Small intestine (tissue), 7 donors: ENCODE data around the gene WBP2NL. TPM values are rescaled to one million over a fixed set of nuclear protein-coding genes. Genes with fewer than 3 reads are reported as not detected.
A peak's percentile ranks its signal among the peaks of the same experiment; 100 is the strongest.

Experiments
- DNase-seq, 2 donors: peaks; one replicate each; pipeline versions ENCODE4 v3.0.0 to v3.0.0-alpha.2; 2013
- FAIRE-seq: peaks from 2 replicates; lab custom pipeline; 2012; peaks lifted over from hg19 to GRCh38; lab: Jason Lieb, UNC
- H3K27ac ChIP-seq, 3 donors: one replicate each; pipeline ENCODE4 v1.5.1; 2013; ENCODE audit warnings: low read length in 2 of 3, mild to moderate bottlenecking in 2 of 3, control low read depth in 1 of 3, inconsistent platforms in 1 of 3, low read depth in 1 of 3, moderate library complexity in 1 of 3
- H3K27me3 ChIP-seq, 3 donors: one replicate each; pipeline ENCODE4 v1.6.1; 2013; ENCODE audit warnings: low read length in 3 of 3, inconsistent platforms in 1 of 3; ENCODE audit not compliant: control insufficient read depth in 3 of 3, insufficient read depth in 3 of 3
- H3K36me3 ChIP-seq, 3 donors: one replicate each; pipeline ENCODE4 v1.6.1; 2013; ENCODE audit warnings: low read length in 3 of 3, inconsistent platforms in 1 of 3, low read depth in 1 of 3, mild to moderate bottlenecking in 1 of 3, moderate library complexity in 1 of 3; ENCODE audit not compliant: control insufficient read depth in 3 of 3, insufficient read depth in 2 of 3
- H3K4me1 ChIP-seq, 3 donors: one replicate each; pipeline ENCODE4 v1.6.1; 2013; ENCODE audit warnings: low read length in 2 of 3, inconsistent platforms in 1 of 3, low read depth in 1 of 3, mild to moderate bottlenecking in 1 of 3, moderate library complexity in 1 of 3; ENCODE audit not compliant: control insufficient read depth in 3 of 3, insufficient read depth in 2 of 3
- H3K4me3 ChIP-seq, 3 donors: one replicate each; pipeline ENCODE4 v1.5.1; 2013; ENCODE audit warnings: low read length in 3 of 3, control low read depth in 1 of 3, inconsistent platforms in 1 of 3, low read depth in 1 of 3, mild to moderate bottlenecking in 1 of 3, moderate library complexity in 1 of 3
- H3K9me3 ChIP-seq, 2 donors: one replicate each; pipeline ENCODE4 v1.6.1; 2013; ENCODE audit warnings: low read depth in 1 of 2, low read length in 1 of 2; ENCODE audit not compliant: control insufficient read depth in 2 of 2, insufficient read depth in 1 of 2
- WGBS, 3 donors: extraction: QIAGEN DNeasy Blood & Tissue Kit; methylation state at CpG; one replicate each; pipeline ENCODE4 v1.1.7; 2013; 5-methylcytosine and 5-hydroxymethylcytosine counted together
- polyA plus RNA-seq, 4 donors: library from polyadenylated mRNA; stranded (reverse) in 3 of 4; unstranded in 1 of 4; fragments of 200-250 nt in 3 of 4; fragments of 120-200 nt in 1 of 4; gene quantifications; one replicate each; pipeline versions ENCODE4 v1.2.1 to v1.2.3, GENCODE V29; 2013
- donor health status: healthy with polysubstance abuse.
- donor health status: control.
- donor health status: control.
- donor health status: Bipolar disorder and iron deficiency.
- donor health status: healthy.

WBP2NL gene
- polyA plus RNA-seq, 4 donors, result 0.52 to 2.2 (median 1.5) TPM

- H3K36me3 ChIP-seq, result no peaks in the 10 kb centered on the region
- no peaks in the 10 kb centered on the region for H3K4me1 ChIP-seq
- H3K9me3 ChIP-seq, result peaks cover 0 to 4% of the 10 kb centered on the region in 2 donors
- no peak overlapping the region for H3K27ac ChIP-seq
- FAIRE-seq (no peak), DNase-seq (no peak)
- 70 to 82% (median 78%) methylated on average over 4 of the region's 4 CpGs for WGBS, 3 donors
- no peak overlapping the region for H3K4me3 ChIP-seq
- H3K27me3 ChIP-seq, result no peaks in the 10 kb centered on the region
These were observed 9.3 kb downstream of the WBP2NL start for GRCh38 chr22:42007922-42008321.

DNA sequence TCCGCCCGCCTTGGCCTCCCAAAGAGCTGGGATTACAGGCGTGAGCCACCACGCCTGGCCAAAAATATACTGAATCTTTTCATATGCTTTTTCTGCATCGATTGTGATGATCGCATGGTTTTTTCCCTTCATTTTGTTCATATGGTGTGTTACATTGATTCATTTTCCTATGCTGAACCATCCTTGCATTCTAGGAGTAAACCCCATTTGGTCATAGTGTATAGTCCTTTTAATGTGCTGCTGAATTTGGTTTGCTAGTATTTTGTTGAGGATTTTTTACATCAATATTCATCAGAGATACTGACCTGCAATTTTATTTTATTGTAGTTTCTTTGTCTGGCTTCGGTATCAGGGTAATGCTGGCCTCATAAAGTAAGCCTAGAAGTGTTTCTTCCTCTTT lies 12.2 kb downstream of the WBP2NL start:
- FAIRE-seq (no peak), DNase-seq (no peak)
- no peaks in the 10 kb centered on the region for H3K36me3 ChIP-seq
- no peaks in the 10 kb centered on the region for H3K4me1 ChIP-seq
- 81 to 98% (median 96%) methylated on average over 7 of the region's 7 CpGs for WGBS, 3 donors
- H3K4me3 ChIP-seq, result no peak overlapping the region
- peaks cover 0 to 2% of the 10 kb centered on the region in 2 donors for H3K9me3 ChIP-seq
- no peak overlapping the region for H3K27ac ChIP-seq
- H3K27me3 ChIP-seq, result no peaks in the 10 kb centered on the region

GRCh38 chr22:42013385-42013784 lies 14.8 kb downstream of the WBP2NL start:
- H3K27me3 ChIP-seq, result no peaks in the 10 kb centered on the region
- 84 to 92% (median 87%) methylated on average over 4 of the region's 4 CpGs for WGBS, 3 donors
- DNase-seq, result no peak
- no peak overlapping the region for H3K4me3 ChIP-seq
- no peaks in the 10 kb centered on the region for H3K36me3 ChIP-seq
- H3K9me3 ChIP-seq, result peaks cover 0 to 2% of the 10 kb centered on the region in 2 donors
- H3K4me1 ChIP-seq, result no peaks in the 10 kb centered on the region
- H3K27ac ChIP-seq, result no peak overlapping the region
- no peak for FAIRE-seq

DNA sequence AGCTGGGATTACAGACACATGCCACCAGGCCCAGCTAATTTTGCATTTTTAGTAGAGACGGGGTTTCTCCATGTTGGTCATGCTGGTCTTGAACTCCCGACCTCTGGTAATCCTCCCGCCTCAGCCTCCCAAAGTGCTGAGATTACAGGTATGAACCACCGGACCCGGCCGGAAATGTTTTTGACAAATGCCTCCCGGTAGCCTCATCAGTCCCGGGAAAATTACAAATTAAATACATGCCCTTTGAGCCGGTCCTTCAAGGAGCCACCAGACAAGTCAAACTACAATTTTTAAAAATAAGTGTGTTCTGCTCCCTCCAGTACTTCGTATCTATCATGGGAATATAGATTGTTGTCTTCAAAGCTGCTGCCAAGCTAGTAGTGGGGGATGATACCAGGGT lies 17.5 kb downstream of the WBP2NL start:
- Histone ChIP-seq H3K9me3 (peaks cover 0 to 2% of the 10 kb centered on the region in 2 donors), H3K4me1 (no peaks in the 10 kb centered on the region), H3K4me3 (no peak overlapping the region), H3K36me3 (no peaks in the 10 kb centered on the region), H3K27me3 (no peaks in the 10 kb centered on the region), H3K27ac (no peak overlapping the region)
- DNase-seq, result no peak
- 78 to 88% (median 78%) methylated on average over 10 of the region's 10 CpGs for WGBS, 3 donors
- no peak for FAIRE-seq

GRCh38 chr22:42018224-42018623 lies 19.6 kb downstream of the WBP2NL start:
- no peak for DNase-seq

DNA sequence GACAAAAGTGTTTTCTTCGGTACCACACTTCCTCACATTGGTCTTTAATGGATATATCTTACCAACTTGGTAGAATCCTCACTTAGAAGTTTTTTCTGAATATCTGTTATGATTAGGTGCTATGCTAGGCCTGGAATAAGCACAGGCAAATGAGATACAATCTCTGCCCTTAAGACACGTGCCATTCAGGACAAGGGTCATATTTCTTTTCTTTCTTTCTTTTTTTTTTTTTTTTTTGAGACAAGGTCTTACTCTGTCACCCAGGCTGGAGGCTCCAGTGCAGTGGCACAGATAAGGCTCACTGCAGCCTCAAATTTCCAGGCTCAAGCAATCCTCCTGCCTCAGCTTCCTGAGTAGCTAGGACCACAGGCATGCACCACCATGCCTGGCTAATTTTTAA lies 23.0 kb downstream of the WBP2NL start:
- peak; percentile 53 to 55 for DNase-seq
- WGBS, 3 donors, result 58 to 75% (median 67%) methylated on average over 2 of the region's 2 CpGs

More at GRCh38 chr22:42018224-42018623, 19.6 kb downstream of the WBP2NL start:
- no peak for FAIRE-seq
- Histone ChIP-seq H3K27me3 (no peaks in the 10 kb centered on the region), H3K9me3 (no peaks in the 10 kb centered on the region), H3K27ac (no peak overlapping the region), H3K36me3 (no peaks in the 10 kb centered on the region), H3K4me3 (no peak overlapping the region), H3K4me1 (peaks cover 0 to 7% (median 0%) of the 10 kb centered on the region in 3 donors)
- WGBS, 3 donors, result 60 to 70% (median 65%) methylated on average over 1 of the region's 1 CpG

DNA sequence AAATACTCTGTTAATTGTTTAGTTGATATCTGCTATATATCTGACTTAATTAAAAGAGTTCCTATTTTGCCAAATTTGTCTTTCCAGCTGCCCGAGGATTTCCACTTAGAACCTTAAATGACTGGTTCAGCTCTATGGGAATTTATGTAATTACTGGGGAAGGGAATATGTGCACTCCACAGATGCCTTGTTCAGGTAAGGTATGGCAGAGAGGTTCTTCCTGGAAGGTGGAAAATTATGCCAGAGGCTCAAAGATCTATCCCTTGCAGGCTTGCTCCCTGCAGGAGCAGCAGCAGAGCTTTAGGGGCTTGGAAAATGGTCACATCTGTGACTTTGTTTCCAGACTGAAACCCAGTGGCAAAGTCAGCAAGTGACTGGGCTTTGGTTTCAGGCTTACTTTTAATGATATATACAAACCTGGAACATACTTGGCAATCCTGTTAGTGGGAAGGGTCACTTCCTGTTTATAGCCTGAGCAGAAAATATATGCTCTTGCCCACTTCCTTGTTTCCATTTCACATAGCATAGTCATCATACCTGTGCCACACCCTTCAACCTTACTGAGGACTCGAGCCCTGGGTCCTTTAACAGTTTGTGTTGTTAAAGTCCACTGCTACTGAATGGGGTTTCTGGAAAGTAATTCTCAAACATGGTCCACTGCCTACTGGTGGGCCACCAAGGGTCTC lies 23.7 kb downstream of the WBP2NL start:
- H3K4me1 ChIP-seq, result peaks cover 0 to 7% (median 0%) of the 10 kb centered on the region in 3 donors
- H3K27me3 ChIP-seq, result no peaks in the 10 kb centered on the region
- peak overlapping the region; percentile 75 to 83 (median 83) for H3K27ac ChIP-seq
- WGBS, 3 donors, result 30 to 56% (median 49%) methylated on average over 2 of the region's 2 CpGs
- no peak overlapping the region for H3K4me3 ChIP-seq
- DNase-seq, result peak; percentile 72 to 87
- H3K36me3 ChIP-seq, result no peaks in the 10 kb centered on the region
- FAIRE-seq, result no peak
- no peaks in the 10 kb centered on the region for H3K9me3 ChIP-seq

More for the DNA sequence above, 23.0 kb downstream of the WBP2NL start:
- H3K4me3 ChIP-seq, result no peak overlapping the region
- no peaks in the 10 kb centered on the region for H3K9me3 ChIP-seq
- FAIRE-seq, result no peak
- H3K36me3 ChIP-seq, result no peaks in the 10 kb centered on the region
- H3K4me1 ChIP-seq, result peaks cover 0 to 7% (median 0%) of the 10 kb centered on the region in 3 donors
- H3K27ac ChIP-seq, result peak overlapping the region in 2 of 3 donors; percentile 83
- H3K27me3 ChIP-seq, result no peaks in the 10 kb centered on the region

DNA sequence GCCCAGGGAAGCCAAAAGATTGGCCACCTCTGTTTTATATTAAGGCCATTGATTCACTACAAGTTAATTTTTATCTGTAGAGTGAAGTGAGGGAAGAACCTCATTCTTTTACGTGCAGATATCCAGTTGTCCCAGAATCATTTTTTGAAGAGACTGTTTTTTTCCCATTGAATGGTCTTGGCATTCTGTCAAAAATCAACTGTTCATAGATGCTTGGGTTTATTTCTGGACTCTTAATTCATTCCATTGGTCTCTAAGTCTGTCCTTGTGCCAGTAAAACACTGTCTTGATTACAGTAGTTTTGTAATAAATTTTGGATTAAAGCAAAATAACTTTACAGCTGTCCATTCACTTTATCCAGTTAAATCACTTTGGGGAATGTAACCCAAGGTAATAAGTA lies 26.8 kb downstream of the WBP2NL start:
- no peaks in the 10 kb centered on the region for H3K27me3 ChIP-seq
- H3K4me3 ChIP-seq, result no peak overlapping the region
- FAIRE-seq (no peak), DNase-seq (no peak)
- H3K4me1 ChIP-seq, result peaks cover 0 to 7% (median 0%) of the 10 kb centered on the region in 3 donors
- H3K9me3 ChIP-seq, result no peaks in the 10 kb centered on the region
- no peak overlapping the region for H3K27ac ChIP-seq
- WGBS, 3 donors, result 60 to 80% (median 68%) methylated on average over 1 of the region's 1 CpG
- H3K36me3 ChIP-seq, result no peaks in the 10 kb centered on the region
